Effector memory CD8-positive, alpha-beta T cell (primary cell): ENCODE measurements around the gene LYPD1.

ENCODE experiments used
- ATAC-seq: fragments of 150-1000 bp; cut with Tn5 transposase; replicated peaks from 2 replicates; pipeline ENCODE4 v1.10.0; 2021; ENCODE audit warnings: mild to moderate bottlenecking, moderate library complexity
- DNase-seq, 3 experiments: peaks; one replicate each; pipeline ENCODE4 v3.0.0; 2021
- H3K27ac Mint-ChIP-seq, 2 donors: one replicate each; pipeline ENCODE4 v1.8.0; 2022; ENCODE audit warnings: mild to moderate bottlenecking in 2 of 2, mixed read lengths in 2 of 2, moderate library complexity in 2 of 2
- H3K27me3 Mint-ChIP-seq, 2 donors: one replicate each; pipeline ENCODE4 v1.8.0; 2022; ENCODE audit warnings: mixed read lengths in 2 of 2
- H3K36me3 Mint-ChIP-seq: one replicate; pipeline ENCODE4 v1.8.0; 2022; ENCODE audit warnings: mild to moderate bottlenecking, moderate library complexity, mixed read lengths; ENCODE audit not compliant: insufficient read depth
- H3K4me1 Mint-ChIP-seq, 2 donors: one replicate each; pipeline ENCODE4 v1.8.0; 2022; ENCODE audit warnings: low read depth in 2 of 2, mixed read lengths in 2 of 2
- H3K4me3 Mint-ChIP-seq, 2 donors: one replicate each; pipeline ENCODE4 v1.8.0; 2022; ENCODE audit warnings: mild to moderate bottlenecking in 2 of 2, mixed read lengths in 2 of 2, moderate library complexity in 2 of 2
- H3K9me3 Mint-ChIP-seq, 2 donors: one replicate each; pipeline ENCODE4 v1.8.0; 2022; ENCODE audit warnings: mixed read lengths in 2 of 2

LYPD1 gene

GRCh38 chr2:132638313-132639040 lies 31.5 kb downstream of the LYPD1 start:
- DNase-seq = no peak
- no peak overlapping the region for H3K4me3 Mint-ChIP-seq

GRCh38 chr2:132636346-132636745 lies 33.7 kb downstream of the LYPD1 start:
- H3K4me3 Mint-ChIP-seq = no peak overlapping the region
- no peaks in the 10 kb centered on the region for H3K4me1 Mint-ChIP-seq
- no peak for DNase-seq
- ATAC-seq = no peak
- H3K27ac Mint-ChIP-seq = no peak overlapping the region
- H3K27me3 Mint-ChIP-seq = no peaks in the 10 kb centered on the region
- no peaks in the 10 kb centered on the region for H3K36me3 Mint-ChIP-seq
- peaks cover 10 to 12% of the 10 kb centered on the region in 2 donors for H3K9me3 Mint-ChIP-seq

More at GRCh38 chr2:132638313-132639040, 31.5 kb downstream of the LYPD1 start:
- ATAC-seq = no peak
- Mint-ChIP-seq H3K9me3 (peaks cover 8 to 10% of the 10 kb centered on the region in 2 donors), H3K27ac (no peak overlapping the region), H3K4me1 (no peaks in the 10 kb centered on the region), H3K36me3 (no peaks in the 10 kb centered on the region), H3K27me3 (no peaks in the 10 kb centered on the region)

- no peaks in the 10 kb centered on the region for H3K4me1 Mint-ChIP-seq
- H3K4me3 Mint-ChIP-seq = no peak overlapping the region
- no peaks in the 10 kb centered on the region for H3K27me3 Mint-ChIP-seq
- H3K27ac Mint-ChIP-seq = no peak overlapping the region
- DNase-seq (no peak), ATAC-seq (no peak)
- no peaks in the 10 kb centered on the region for H3K36me3 Mint-ChIP-seq
- H3K9me3 Mint-ChIP-seq = peaks cover 14 to 23% of the 10 kb centered on the region in 2 donors
Observed at GRCh38 chr2:132633635-132634034, 36.4 kb downstream of the LYPD1 start.

GRCh38 chr2:132632000-132632649 lies 37.9 kb downstream of the LYPD1 start:
- DNase-seq (no peak), ATAC-seq (no peak)
- Mint-ChIP-seq H3K27me3 (no peaks in the 10 kb centered on the region), H3K9me3 (peaks cover 14 to 23% of the 10 kb centered on the region in 2 donors), H3K4me1 (no peaks in the 10 kb centered on the region), H3K27ac (no peak overlapping the region), H3K4me3 (no peak overlapping the region), H3K36me3 (no peaks in the 10 kb centered on the region)

- no peak overlapping the region for H3K27ac Mint-ChIP-seq
- ATAC-seq = no peak
- peaks cover 6 to 22% of the 10 kb centered on the region in 2 donors for H3K9me3 Mint-ChIP-seq
- H3K27me3 Mint-ChIP-seq = no peaks in the 10 kb centered on the region
- H3K4me3 Mint-ChIP-seq = no peak overlapping the region
- H3K36me3 Mint-ChIP-seq = no peaks in the 10 kb centered on the region
- no peak for DNase-seq
- H3K4me1 Mint-ChIP-seq = no peaks in the 10 kb centered on the region
Observed at GRCh38 chr2:132627536-132627935, 42.5 kb downstream of the LYPD1 start.

- Mint-ChIP-seq H3K9me3 (peaks cover 3 to 11% of the 10 kb centered on the region in 2 donors), H3K27ac (no peak overlapping the region), H3K36me3 (no peaks in the 10 kb centered on the region), H3K27me3 (no peaks in the 10 kb centered on the region), H3K4me3 (no peak overlapping the region), H3K4me1 (no peaks in the 10 kb centered on the region)
- DNase-seq = no peak
- ATAC-seq = no peak
Observed at GRCh38 chr2:132623096-132623839, 46.7 kb downstream of the LYPD1 start.

GRCh38 chr2:132621131-132621875 lies 48.7 kb downstream of the LYPD1 start:
- peaks cover 3 to 11% of the 10 kb centered on the region in 2 donors for H3K9me3 Mint-ChIP-seq
- H3K4me3 Mint-ChIP-seq = no peak overlapping the region
- H3K36me3 Mint-ChIP-seq = no peaks in the 10 kb centered on the region
- ATAC-seq (no peak), DNase-seq (no peak)
- no peaks in the 10 kb centered on the region for H3K4me1 Mint-ChIP-seq
- no peak overlapping the region for H3K27ac Mint-ChIP-seq
- H3K27me3 Mint-ChIP-seq = no peaks in the 10 kb centered on the region

- Mint-ChIP-seq H3K4me3 (no peak overlapping the region), H3K27ac (no peak overlapping the region), H3K9me3 (peaks cover 3 to 8% of the 10 kb centered on the region in 2 donors), H3K27me3 (no peaks in the 10 kb centered on the region), H3K36me3 (no peaks in the 10 kb centered on the region), H3K4me1 (no peaks in the 10 kb centered on the region)
- no peak for DNase-seq
- ATAC-seq = no peak
Observed at GRCh38 chr2:132620115-132620514, 49.9 kb downstream of the LYPD1 start.

- Mint-ChIP-seq H3K4me3 (no peak overlapping the region), H3K36me3 (no peaks in the 10 kb centered on the region), H3K27me3 (no peaks in the 10 kb centered on the region), H3K4me1 (no peaks in the 10 kb centered on the region), H3K27ac (no peak overlapping the region), H3K9me3 (peaks cover 0 to 2% of the 10 kb centered on the region in 2 donors)
- DNase-seq (no peak), ATAC-seq (no peak)
Observed at GRCh38 chr2:132618734-132619133, 51.3 kb downstream of the LYPD1 start.

- H3K36me3 Mint-ChIP-seq = no peaks in the 10 kb centered on the region
- DNase-seq (no peak), ATAC-seq (no peak)
- H3K9me3 Mint-ChIP-seq = peaks cover 0 to 2% of the 10 kb centered on the region in 2 donors
- no peak overlapping the region for H3K4me3 Mint-ChIP-seq
- H3K27me3 Mint-ChIP-seq = no peaks in the 10 kb centered on the region
- H3K4me1 Mint-ChIP-seq = no peaks in the 10 kb centered on the region
- H3K27ac Mint-ChIP-seq = no peak overlapping the region
Observed at GRCh38 chr2:132617989-132618388, 52.0 kb downstream of the LYPD1 start.

GRCh38 chr2:132615329-132616085 lies 54.5 kb downstream of the LYPD1 start:
- peaks cover 0 to 1% of the 10 kb centered on the region in 2 donors for H3K9me3 Mint-ChIP-seq
- no peaks in the 10 kb centered on the region for H3K4me1 Mint-ChIP-seq
- no peak overlapping the region for H3K27ac Mint-ChIP-seq
- no peak for DNase-seq
- no peaks in the 10 kb centered on the region for H3K27me3 Mint-ChIP-seq
- H3K4me3 Mint-ChIP-seq = no peak overlapping the region
- H3K36me3 Mint-ChIP-seq = no peaks in the 10 kb centered on the region
- no peak for ATAC-seq

GRCh38 chr2:132611719-132612118 lies 58.3 kb downstream of the LYPD1 start:
- Mint-ChIP-seq H3K27me3 (no peaks in the 10 kb centered on the region), H3K27ac (no peak overlapping the region), H3K36me3 (no peaks in the 10 kb centered on the region), H3K4me1 (no peaks in the 10 kb centered on the region), H3K9me3 (peaks cover 0 to 14% of the 10 kb centered on the region in 2 donors), H3K4me3 (no peak overlapping the region)
- ATAC-seq = no peak
- no peak for DNase-seq
